Stimulated activated CD8-positive, alpha-beta memory T cell treated with anti-CD3 and anti-CD28 coated beads, Interleukin-12 subunit alpha, Interleukin-12 subunit beta, amount 100 ng/mL, for 4 hours (primary cell): ENCODE results near the gene CMSS1.
"Not testable (repeated sequence)": the region's sequence is repeated elsewhere in the genome, so short reads cannot be mapped to it uniquely, and the experiment has no call there.

Source experiments
- DNase-seq: peaks from one replicate; pipeline ENCODE4 v3.0.0-alpha.2; 2020; ENCODE audit warnings: low read depth

Gene CMSS1

GRCh38 chr3:100184948-100185570 is 367.4 kb downstream of the CMSS1 start:
- no peak for DNase-seq

GRCh38 chr3:100185847-100186246 is 368.2 kb downstream of the CMSS1 start:
- no peak for DNase-seq

- no peak for DNase-seq
Observed at GRCh38 chr3:100189444-100189964, 371.8 kb downstream of the CMSS1 start.

GRCh38 chr3:100195375-100195774 is 377.7 kb downstream of the CMSS1 start:
- no peak for DNase-seq

- DNase-seq: no peak
Observed at GRCh38 chr3:100197876-100198275, 380.2 kb downstream of the CMSS1 start.

- DNase-seq: no peak
Observed at GRCh38 chr3:100198579-100199269, 381.1 kb downstream of the CMSS1 start.

- DNase-seq: no peak
Observed at GRCh38 chr3:100205171-100205570, 387.5 kb downstream of the CMSS1 start.

GRCh38 chr3:100206687-100207086 is 389.0 kb downstream of the CMSS1 start:
- no peak for DNase-seq

GRCh38 chr3:100207886-100208285 is 390.2 kb downstream of the CMSS1 start:
- DNase-seq: no peak

- DNase-seq: no peak
Observed at GRCh38 chr3:100209169-100209568, 391.5 kb downstream of the CMSS1 start.

- DNase-seq: no peak
Observed at GRCh38 chr3:100209948-100210771, 392.5 kb downstream of the CMSS1 start.

GRCh38 chr3:100210772-100211135 is 393.1 kb downstream of the CMSS1 start:
- DNase-seq: no peak

GRCh38 chr3:100213891-100214573 is 396.4 kb downstream of the CMSS1 start:
- DNase-seq: no peak

- DNase-seq: no peak
Observed at GRCh38 chr3:100214574-100214964, 396.9 kb downstream of the CMSS1 start.

GRCh38 chr3:100216713-100217112 is 399.1 kb downstream of the CMSS1 start:
- no peak for DNase-seq

- DNase-seq: no peak
Observed at GRCh38 chr3:100221159-100221558, 403.5 kb downstream of the CMSS1 start.

GRCh38 chr3:100225193-100225592 is 407.5 kb downstream of the CMSS1 start:
- DNase-seq: no peak

- no peak for DNase-seq
Observed at GRCh38 chr3:100225883-100226282, 408.2 kb downstream of the CMSS1 start.

GRCh38 chr3:100226712-100227429 is 409.2 kb downstream of the CMSS1 start:
- no peak for DNase-seq

GRCh38 chr3:100227511-100227921 is 409.9 kb downstream of the CMSS1 start:
- no peak for DNase-seq

GRCh38 chr3:100228247-100228646 is 410.6 kb downstream of the CMSS1 start:
- DNase-seq: no peak

GRCh38 chr3:100229188-100229587 is 411.5 kb downstream of the CMSS1 start:
- DNase-seq: not testable (repeated sequence)
